Activated naive CD4-positive, alpha-beta T cell treated with anti-CD3 and anti-CD28 coated beads, Interleukin-2, amount 10 ng/mL, durations not matched to agents 7 days and 5 days (primary cell): Measurements from ENCODE around the gene MRPL41.
"Not testable (repeated sequence)": the region's sequence is repeated elsewhere in the genome, so short reads cannot be mapped to it uniquely, and the experiment has no call there.

Experiments used
- CTCF ChIA-PET: fragments of 350-600 bp; sonication (Branson Sonifier 250); formaldehyde crosslinking; loops from one replicate; lab custom pipeline; 2021; ENCODE audit warnings: antibody characterized with exemption; lab: Charles Lee
- DNase-seq: peaks from one replicate; pipeline ENCODE4 v3.0.0-alpha.2; 2020
- H3K27ac Mint-ChIP-seq: one replicate; pipeline ENCODE4 v1.8.0; 2021; ENCODE audit warnings: mild to moderate bottlenecking, moderate library complexity, mixed read lengths
- H3K27me3 Mint-ChIP-seq: one replicate; pipeline ENCODE4 v1.8.0; 2021; ENCODE audit warnings: mild to moderate bottlenecking, mixed read lengths
- H3K36me3 Mint-ChIP-seq: one replicate; pipeline ENCODE4 v1.8.0; 2021; ENCODE audit warnings: mixed read lengths
- H3K4me1 Mint-ChIP-seq: one replicate; pipeline ENCODE4 v1.8.0; 2021; ENCODE audit warnings: mixed read lengths
- H3K4me3 Mint-ChIP-seq: one replicate; pipeline ENCODE4 v1.8.0; 2021; ENCODE audit warnings: mild to moderate bottlenecking, moderate library complexity, mixed read lengths
- H3K9me3 Mint-ChIP-seq: one replicate; pipeline ENCODE4 v1.8.0; 2021; ENCODE audit warnings: mixed read lengths

MRPL41 gene

DNA sequence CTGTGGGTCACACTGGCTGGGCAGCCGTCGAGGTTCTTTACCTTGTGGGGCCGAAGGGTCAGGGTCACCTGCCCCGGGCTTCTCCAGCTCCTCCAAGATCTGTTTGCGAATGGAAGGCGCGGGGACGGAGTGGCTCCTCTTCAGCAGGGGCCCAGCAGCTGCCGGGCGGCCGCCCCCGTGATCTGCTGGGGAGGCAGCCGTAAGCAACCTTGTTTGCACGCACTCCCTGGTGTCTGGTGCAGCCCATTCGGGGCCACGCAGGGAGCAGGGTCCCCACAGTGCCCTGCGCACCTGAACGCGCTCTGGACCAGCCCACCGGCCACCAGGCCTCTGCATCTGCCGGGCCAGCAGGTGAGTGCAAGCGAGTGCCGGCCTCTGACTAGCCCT is 36.3 kb upstream of the MRPL41 start:
- Mint-ChIP-seq H3K4me1 (no peaks in the 10 kb centered on the region), H3K9me3 (no peaks in the 10 kb centered on the region), H3K36me3 (no peaks in the 10 kb centered on the region), H3K27ac (no peak overlapping the region), H3K27me3 (no peaks in the 10 kb centered on the region), H3K4me3 (no peak overlapping the region)
- no peak for DNase-seq
- CTCF ChIA-PET, result interaction anchor here (0.7 kb wide), 1 partner anchor 35 kb away, joined by 3 read pairs; no protein-coding TSS in a partner anchor

DNA sequence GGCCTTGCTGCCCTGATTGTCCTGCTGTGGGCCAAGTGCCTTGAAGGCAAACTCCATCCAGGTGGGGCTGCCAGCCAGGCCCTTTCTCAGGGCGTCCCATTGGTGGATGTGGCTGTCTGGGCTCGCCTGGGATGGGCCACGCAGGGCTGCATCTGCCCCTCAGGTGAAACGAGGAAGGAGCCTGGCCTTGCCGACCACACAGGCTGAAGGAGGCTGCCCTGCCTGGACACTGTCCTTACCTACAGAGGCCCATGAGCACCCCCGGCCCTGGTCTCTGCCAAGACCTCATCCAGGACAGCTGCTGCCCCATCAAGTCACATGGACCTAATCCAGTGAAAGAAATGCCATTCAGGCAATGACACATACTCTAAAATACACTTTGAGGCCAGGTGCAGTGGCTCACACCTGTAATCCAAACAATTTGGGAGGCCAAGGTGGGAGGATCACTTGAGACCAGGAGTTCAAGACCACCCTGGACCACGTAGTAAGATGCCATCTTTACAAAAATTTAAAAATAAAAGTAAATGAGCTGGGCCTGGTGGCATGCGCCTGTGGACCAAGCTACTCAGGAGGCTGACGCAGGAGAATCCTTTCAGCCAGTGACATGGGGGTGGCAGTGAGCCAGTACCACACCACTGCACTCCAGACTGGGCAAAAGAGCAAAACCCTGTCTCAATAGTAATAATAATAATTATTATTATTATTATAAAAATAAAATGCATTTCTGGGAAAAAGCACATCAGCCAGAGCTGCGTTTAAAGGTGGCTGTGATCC is 35.3 kb upstream of the MRPL41 start:
- Mint-ChIP-seq H3K36me3 (no peaks in the 10 kb centered on the region), H3K27ac (no peak overlapping the region), H3K4me1 (no peaks in the 10 kb centered on the region), H3K9me3 (no peaks in the 10 kb centered on the region), H3K4me3 (no peak overlapping the region), H3K27me3 (no peaks in the 10 kb centered on the region)
- DNase-seq, result no peak
- CTCF ChIA-PET, result no interaction called here

DNA sequence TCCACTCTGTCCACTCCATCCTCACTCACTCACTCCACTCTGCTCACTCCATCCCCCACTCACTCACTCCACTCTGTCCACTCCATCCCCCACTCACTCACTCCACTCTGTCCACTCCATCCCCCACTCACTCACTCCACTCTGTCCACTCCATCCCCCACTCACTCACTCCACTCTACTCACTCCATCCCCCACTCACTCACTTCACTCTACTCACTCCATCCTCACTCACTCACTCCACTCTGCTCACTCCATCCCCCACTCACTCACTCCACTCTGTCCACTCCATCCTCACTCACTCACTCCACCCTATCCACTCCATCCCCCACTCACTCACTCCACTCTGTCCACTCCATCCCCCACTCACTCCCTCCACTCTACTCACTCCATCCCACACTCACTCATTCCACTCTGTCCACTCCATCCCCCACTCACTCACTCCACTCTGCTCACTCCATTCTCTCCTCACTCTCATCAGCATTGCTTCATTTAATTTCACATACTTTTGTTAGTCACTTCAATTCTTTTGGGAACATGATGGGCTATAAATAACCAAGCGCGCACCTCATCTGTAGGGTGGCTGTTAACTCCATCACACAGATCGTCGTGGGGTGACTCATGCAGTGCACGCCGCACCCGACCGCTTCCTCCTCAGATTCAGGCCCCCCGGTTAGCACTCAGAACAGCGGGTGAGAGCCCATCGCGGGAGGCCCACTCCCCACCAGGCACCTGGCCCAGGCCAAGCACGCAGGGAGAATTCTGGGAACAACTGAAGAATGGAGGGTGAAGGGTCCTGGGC is 32.8 kb upstream of the MRPL41 start:
- H3K4me1 Mint-ChIP-seq, H3K27me3 Mint-ChIP-seq, DNase-seq, CTCF ChIA-PET, H3K27ac Mint-ChIP-seq, H3K36me3 Mint-ChIP-seq, H3K9me3 Mint-ChIP-seq, H3K4me3 Mint-ChIP-seq: not testable (repeated sequence)

DNA sequence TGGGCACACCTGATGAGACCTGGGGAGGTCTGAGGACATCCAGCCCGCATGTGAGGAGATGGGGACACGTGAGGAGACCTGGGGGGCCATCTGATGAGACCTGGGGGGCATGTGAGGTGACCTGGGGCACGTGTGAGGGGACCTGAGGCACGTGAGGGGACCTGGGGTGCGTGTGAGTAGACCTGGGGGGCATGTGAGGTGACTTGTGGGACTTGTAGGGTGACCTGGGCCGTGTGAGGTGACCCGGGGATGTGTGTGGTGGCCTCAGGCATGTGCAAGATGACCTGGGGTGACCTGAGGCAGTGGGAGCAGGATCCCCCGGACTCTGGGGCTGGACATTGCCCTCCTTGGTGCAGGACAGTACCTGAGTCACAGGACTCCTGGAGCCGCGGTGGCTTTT is 32.1 kb upstream of the MRPL41 start:
- Mint-ChIP-seq H3K27ac (no peak overlapping the region), H3K9me3 (no peaks in the 10 kb centered on the region), H3K4me1 (no peaks in the 10 kb centered on the region), H3K27me3 (no peaks in the 10 kb centered on the region), H3K4me3 (no peak overlapping the region), H3K36me3 (no peaks in the 10 kb centered on the region)
- no peak for DNase-seq
- CTCF ChIA-PET, result no interaction called here

DNA sequence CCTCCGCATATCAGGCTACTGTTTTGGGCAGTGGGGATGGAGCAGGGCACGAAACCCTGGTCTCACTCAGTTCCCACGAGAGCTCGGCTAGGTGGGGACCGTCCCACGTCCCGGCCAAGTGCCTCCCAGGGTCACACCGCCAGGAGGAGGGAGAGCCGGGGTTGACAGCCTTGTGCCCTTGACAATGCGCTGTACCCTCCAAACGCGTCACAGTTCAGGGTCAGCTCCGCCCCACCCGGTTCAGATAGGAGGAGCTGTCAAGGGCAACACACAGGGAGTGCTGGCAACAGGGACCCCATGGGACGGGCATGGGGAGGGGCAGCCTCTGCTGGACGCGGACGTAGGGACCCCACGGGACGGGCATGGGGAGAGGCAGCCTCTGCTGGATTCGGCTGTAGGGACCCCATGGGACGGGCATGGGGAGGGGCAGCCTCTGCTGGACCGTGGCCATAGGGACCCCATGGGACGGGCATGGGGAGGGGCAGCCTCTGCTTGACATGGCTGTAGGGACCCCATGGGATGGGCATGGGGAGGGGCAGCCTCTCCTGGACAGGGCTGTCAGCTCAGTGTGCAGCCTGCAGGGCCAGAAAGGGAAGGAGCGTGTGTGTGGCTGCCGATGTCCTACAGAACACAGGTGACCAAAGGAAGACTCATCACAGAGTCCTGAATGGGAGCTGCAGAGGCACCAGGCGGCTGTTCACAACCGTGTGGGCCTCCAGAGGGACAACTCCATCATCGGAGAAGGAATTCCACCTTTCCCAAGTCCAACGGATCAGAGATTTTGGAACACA is 30.9 kb upstream of the MRPL41 start:
- CTCF ChIA-PET, result no interaction called here
- no peaks in the 10 kb centered on the region for H3K27me3 Mint-ChIP-seq
- no peaks in the 10 kb centered on the region for H3K9me3 Mint-ChIP-seq
- no peak overlapping the region for H3K4me3 Mint-ChIP-seq
- DNase-seq, result no peak
- no peak overlapping the region for H3K27ac Mint-ChIP-seq
- H3K4me1 Mint-ChIP-seq, result peaks cover 5% of the 10 kb centered on the region
- no peaks in the 10 kb centered on the region for H3K36me3 Mint-ChIP-seq

DNA sequence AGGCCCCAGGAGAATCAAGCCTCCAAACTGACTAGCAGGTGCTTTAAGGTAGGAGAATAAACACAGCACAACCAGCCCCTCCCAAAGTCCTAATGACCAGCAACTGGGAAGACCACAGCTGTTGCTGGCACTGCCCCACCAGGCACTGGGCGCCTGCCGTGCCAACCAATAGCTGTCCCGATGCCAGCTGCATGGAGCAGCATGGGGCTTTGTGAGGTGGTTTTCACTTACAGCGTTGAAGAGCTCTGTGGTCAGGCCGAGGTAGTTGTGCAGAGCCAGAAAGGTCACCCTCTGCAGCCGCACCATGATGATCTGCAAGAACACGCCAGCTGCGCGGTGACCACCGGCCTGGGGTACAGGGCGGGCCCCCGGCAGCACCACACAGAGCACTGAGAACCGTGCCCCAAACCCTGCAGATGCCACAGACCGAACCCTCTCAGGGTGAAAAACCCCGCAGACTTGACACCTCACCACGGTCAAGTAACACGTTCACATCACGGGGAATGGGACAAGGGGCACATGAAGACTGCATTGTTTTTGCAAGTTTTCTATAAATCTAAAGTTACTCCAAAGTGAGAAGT is 30.2 kb upstream of the MRPL41 start:
- H3K27ac Mint-ChIP-seq, result no peak overlapping the region
- H3K27me3 Mint-ChIP-seq, result no peaks in the 10 kb centered on the region
- H3K9me3 Mint-ChIP-seq, result no peaks in the 10 kb centered on the region
- no peaks in the 10 kb centered on the region for H3K36me3 Mint-ChIP-seq
- H3K4me3 Mint-ChIP-seq, result no peak overlapping the region
- H3K4me1 Mint-ChIP-seq, result peaks cover 5% of the 10 kb centered on the region
- DNase-seq, result no peak
- CTCF ChIA-PET, result no interaction called here

DNA sequence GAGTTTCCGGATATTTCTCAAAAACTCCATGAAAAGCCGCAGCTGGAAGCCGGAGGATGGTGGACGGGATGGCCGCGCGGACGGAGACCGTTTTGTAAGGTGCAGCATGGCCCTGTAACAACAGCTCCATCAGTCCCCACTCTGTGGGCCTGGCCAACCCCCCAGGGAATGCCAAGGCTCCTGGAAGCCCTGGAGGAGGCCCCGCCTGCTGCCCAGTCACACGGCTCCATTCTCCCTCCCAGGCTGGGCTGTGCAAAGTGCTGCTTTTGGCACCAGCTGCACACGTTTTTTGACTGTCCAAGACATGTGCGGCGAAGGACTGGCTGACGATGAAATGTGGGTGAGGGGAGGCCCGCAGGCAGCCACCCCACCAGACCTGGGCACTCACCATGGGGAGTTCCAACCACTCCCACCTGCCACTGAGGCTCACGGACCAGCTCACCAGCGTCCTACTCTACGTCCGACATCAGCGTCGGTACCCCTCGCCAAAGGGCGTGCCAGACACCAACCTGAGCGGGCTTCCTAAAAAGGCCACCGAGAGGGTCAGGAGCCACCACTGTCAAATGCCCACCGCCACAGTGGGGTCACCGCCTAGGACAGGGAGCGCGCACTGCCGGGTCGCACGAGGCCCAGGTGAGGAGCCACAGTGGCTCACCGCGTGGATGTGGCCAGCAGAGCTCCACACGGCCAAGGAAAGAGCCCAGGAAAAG is 28.8 kb upstream of the MRPL41 start:
- Mint-ChIP-seq H3K27ac (no peak overlapping the region), H3K36me3 (no peaks in the 10 kb centered on the region), H3K4me3 (no peak overlapping the region), H3K4me1 (peaks cover 5% of the 10 kb centered on the region), H3K9me3 (no peaks in the 10 kb centered on the region), H3K27me3 (no peaks in the 10 kb centered on the region)
- DNase-seq, result no peak
- CTCF ChIA-PET, result no interaction called here

DNA sequence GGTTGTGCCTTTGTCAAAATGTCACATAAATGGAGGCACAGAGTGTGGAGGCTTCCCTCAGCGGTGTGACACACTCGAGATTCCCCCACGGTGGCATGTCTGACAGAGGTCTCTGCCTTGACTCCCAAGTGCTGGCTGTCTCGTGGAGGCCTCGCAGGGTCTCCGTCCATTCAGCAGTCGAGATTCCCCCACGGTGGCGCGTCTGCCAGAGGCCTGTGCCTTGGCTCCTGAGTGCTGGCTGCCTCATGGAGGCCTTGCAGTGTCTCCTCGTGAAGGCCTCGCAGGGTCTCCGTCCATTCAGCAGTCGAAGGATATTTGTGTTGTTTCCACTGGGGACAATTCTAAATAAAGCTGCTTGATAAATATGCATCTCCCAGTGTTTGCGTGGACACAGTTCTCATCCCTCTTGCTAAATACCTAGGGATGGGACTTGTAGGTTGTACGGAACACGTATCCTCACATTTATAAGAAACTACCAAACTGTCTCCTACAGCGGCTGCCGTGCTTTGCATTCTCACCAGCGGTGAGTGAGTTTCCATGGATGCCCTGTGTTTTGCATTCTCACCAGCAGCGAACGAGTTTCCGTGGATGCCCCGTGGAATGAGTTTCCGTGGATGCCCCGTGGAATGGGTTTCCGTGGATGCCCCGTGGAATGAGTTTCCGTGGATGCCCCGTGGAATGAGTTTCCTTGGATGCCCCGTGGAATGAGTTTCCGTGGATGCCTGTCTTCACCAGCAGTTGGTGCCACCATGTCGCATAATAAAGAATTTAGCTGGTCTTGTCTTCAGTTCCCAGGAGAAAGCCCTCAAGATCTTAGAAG is 27.3 kb upstream of the MRPL41 start:
- CTCF ChIA-PET, result interaction anchor here (1.0 to 1.8 kb wide), 3 partner anchors 15 to 238 kb away, joined by 3 to 8 read pairs (median 5); no protein-coding TSS in a partner anchor
- no peaks in the 10 kb centered on the region for H3K27me3 Mint-ChIP-seq
- no peaks in the 10 kb centered on the region for H3K9me3 Mint-ChIP-seq
- DNase-seq, result no peak
- no peak overlapping the region for H3K27ac Mint-ChIP-seq
- H3K36me3 Mint-ChIP-seq, result no peaks in the 10 kb centered on the region
- peaks cover 5% of the 10 kb centered on the region for H3K4me1 Mint-ChIP-seq
- no peak overlapping the region for H3K4me3 Mint-ChIP-seq

DNA sequence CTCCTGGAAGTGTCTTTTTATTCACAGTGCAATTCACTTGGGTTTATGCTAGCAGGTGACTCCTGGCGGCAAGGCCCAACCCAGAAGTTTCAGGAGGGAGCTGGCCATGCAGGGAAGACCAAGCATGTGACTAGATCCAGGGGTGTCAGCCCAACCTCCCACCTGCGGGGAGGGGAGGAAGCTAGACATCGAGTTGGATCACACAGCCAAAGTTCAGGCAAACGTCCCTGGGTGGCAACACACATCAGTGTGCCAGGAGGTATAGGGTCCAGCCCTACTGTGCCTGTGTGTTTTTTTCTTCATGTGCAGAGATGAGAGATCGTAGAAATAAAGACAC is 26.7 kb upstream of the MRPL41 start:
- DNase-seq, result no peak
- Mint-ChIP-seq H3K27ac (no peak overlapping the region), H3K36me3 (no peaks in the 10 kb centered on the region), H3K4me3 (no peak overlapping the region), H3K9me3 (no peaks in the 10 kb centered on the region), H3K4me1 (peaks cover 5% of the 10 kb centered on the region), H3K27me3 (no peaks in the 10 kb centered on the region)
- CTCF ChIA-PET, result interaction anchor here (1.0 to 1.8 kb wide), 3 partner anchors 16 to 238 kb away, joined by 3 to 8 read pairs (median 5); no protein-coding TSS in a partner anchor

DNA sequence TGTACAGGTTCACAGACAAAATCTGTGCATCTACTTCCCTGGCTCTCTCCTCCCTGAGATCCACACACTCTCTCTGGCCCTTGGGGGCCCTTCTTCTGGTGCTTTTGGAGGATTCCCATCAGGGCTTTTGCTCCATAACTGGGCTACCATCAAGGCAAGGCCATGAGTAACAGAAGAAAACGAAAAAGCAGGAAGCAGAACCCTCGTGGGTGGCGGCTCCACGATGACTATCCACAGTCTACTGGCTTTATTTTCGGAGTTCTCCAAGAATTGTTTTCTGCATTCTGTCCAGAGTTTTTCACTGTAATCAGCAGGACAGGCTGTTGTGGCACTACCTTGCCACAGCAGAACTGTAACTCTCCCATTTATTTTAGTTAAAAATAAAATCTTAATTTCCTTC is 21.3 kb upstream of the MRPL41 start:
- peaks cover 25% of the 10 kb centered on the region for H3K4me1 Mint-ChIP-seq
- DNase-seq, result no peak
- no peak overlapping the region for H3K27ac Mint-ChIP-seq
- H3K36me3 Mint-ChIP-seq, result peaks cover 3% of the 10 kb centered on the region
- peaks cover 13% of the 10 kb centered on the region for H3K27me3 Mint-ChIP-seq
- CTCF ChIA-PET, result no interaction called here
- peaks cover 2% of the 10 kb centered on the region for H3K9me3 Mint-ChIP-seq
- no peak overlapping the region for H3K4me3 Mint-ChIP-seq

DNA sequence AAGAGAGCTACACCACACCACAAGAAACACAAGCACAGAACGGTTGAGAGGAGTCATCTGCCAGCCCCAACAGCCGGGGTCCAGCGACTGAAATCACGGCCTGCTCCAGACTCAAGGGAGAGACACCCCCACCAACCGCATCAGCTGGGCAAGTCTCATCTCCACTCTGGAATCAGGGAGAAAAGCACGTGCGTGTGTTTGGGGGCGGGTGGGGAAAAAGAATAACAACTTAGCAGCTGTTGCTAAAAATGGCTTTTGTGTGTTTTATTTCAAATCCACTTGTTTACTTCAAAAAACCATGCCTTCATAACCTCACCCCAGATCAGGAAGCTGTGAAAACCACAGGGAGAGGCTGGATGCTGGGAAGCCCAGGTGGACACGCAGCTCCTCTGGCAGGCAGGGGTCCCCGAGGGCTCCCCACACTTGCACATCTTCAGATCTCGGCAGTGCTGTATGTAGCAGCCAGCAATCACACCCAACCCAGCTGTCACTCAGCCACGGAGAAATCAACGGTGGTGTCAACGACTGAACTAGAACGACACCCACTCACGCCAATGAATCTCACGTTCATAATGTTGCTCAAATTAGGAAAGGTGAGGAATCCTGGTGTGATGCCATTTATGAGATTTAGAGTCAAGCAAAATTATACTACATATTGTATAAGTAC is 20.4 kb upstream of the MRPL41 start:
- Mint-ChIP-seq H3K9me3 (peaks cover 4% of the 10 kb centered on the region), H3K36me3 (peaks cover 5% of the 10 kb centered on the region), H3K4me3 (no peak overlapping the region), H3K4me1 (peaks cover 28% of the 10 kb centered on the region), H3K27ac (no peak overlapping the region), H3K27me3 (peaks cover 13% of the 10 kb centered on the region)
- no peak for DNase-seq
- CTCF ChIA-PET, result interaction anchor here (0.6 to 0.9 kb wide), 3 partner anchors 15 to 229 kb away, joined by 3 to 4 read pairs (median 3); partner anchors contain the start of gene NRARP

DNA sequence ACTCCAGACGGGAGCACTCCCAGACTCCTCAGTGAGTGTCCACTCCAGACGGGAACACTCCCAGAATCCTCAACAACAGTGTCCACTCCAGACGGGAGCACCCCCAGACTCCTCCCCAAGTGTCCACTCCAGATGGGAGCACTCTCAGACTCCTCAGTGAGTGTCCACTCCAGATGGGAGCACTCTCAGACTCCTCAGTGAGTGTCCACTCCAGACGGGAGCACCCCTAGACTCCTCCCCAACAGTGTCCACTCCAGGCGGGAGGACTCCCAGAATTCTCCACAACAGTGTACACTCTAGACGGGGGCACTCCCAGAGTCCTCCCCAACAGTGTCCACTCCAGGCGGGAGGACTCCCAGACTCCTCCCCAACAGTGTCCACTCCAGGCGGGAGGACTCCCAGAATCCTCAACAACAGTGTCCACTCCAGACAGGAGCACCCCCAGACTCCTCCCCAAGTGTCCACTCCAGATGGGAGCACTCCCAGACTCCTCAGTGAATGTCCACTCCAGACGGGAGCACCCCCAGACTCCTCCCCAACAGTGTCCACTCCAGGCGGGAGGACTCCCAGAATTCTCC is 18.7 kb upstream of the MRPL41 start:
- Mint-ChIP-seq H3K9me3 (peaks cover 13% of the 10 kb centered on the region), H3K27me3 (peaks cover 13% of the 10 kb centered on the region), H3K4me1 (peaks cover 43% of the 10 kb centered on the region), H3K36me3 (peaks cover 16% of the 10 kb centered on the region)
- H3K4me3 Mint-ChIP-seq, H3K27ac Mint-ChIP-seq, DNase-seq, CTCF ChIA-PET: not testable (repeated sequence)
